DMS114 treated with DMSO at 0.1 percent for 48 hours (cell line): Measurements from ENCODE around the gene ALG1.

Source experiments
- DNase-seq: peaks from one replicate; lab custom pipeline; 2025; ENCODE audit not compliant: unreplicated experiment; lab: John Stamatoyannopoulos, UW

The ALG1 gene

GRCh38 chr16:5071681-5072333 is at the start of gene ALG1:
TSS of gene ALG1 (plus strand) at chr16:5071843. CDS start at chr16:5071850, 7 bp downstream.
- peak; percentile 69 for DNase-seq

GRCh38 chr16:5022521-5022920 is 49.1 kb upstream of the ALG1 start:
- no peak for DNase-seq

GRCh38 chr16:5024632-5025031 is 47.0 kb upstream of the ALG1 start:
- DNase-seq: peak; percentile 2

GRCh38 chr16:5025171-5025632 is 46.4 kb upstream of the ALG1 start:
- DNase-seq: peak; percentile 4

GRCh38 chr16:5026664-5027063 is 45.0 kb upstream of the ALG1 start:
- DNase-seq: no peak

GRCh38 chr16:5027086-5027485 is 44.6 kb upstream of the ALG1 start:
- DNase-seq: no peak

GRCh38 chr16:5027575-5028235 is 43.9 kb upstream of the ALG1 start:
- DNase-seq: no peak

- no peak for DNase-seq
These were observed 42.6 kb upstream of the ALG1 start for GRCh38 chr16:5028950-5029475.

- DNase-seq: no peak
These were observed 41.3 kb upstream of the ALG1 start for GRCh38 chr16:5030251-5030870.

GRCh38 chr16:5031601-5032000 is 40.0 kb upstream of the ALG1 start:
- no peak for DNase-seq

- DNase-seq: no peak
These were observed 38.9 kb upstream of the ALG1 start for GRCh38 chr16:5032748-5033167.

- peak; percentile 57 for DNase-seq
These were observed 38.1 kb upstream of the ALG1 start, which contains the start of gene NAGPA for GRCh38 chr16:5033256-5034166. TSS of gene NAGPA (minus strand) at chr16:5033935. CDS start at chr16:5033914, 21 bp downstream.

GRCh38 chr16:5034167-5034523 is 37.5 kb upstream of the ALG1 start:
- no peak for DNase-seq

- no peak for DNase-seq
These were observed 35.8 kb upstream of the ALG1 start for GRCh38 chr16:5035909-5036227.

GRCh38 chr16:5036228-5037156 is 35.2 kb upstream of the ALG1 start:
- DNase-seq: no peak

- no peak for DNase-seq
These were observed 31.2 kb upstream of the ALG1 start for GRCh38 chr16:5040451-5040850.

- DNase-seq: no peak
These were observed 30.0 kb upstream of the ALG1 start for GRCh38 chr16:5041600-5042133.

GRCh38 chr16:5042574-5043171 is 29.0 kb upstream of the ALG1 start:
- DNase-seq: no peak

GRCh38 chr16:5044011-5044540 is 27.6 kb upstream of the ALG1 start:
- DNase-seq: no peak
